ENCODE results near the gene PPP2R5C. TPM values are rescaled to one million over a fixed set of nuclear protein-coding genes. Genes with fewer than 3 reads are reported as not detected.
A peak's percentile ranks its signal among the peaks of the same experiment; 100 is the strongest.

PPP2R5C gene
- total RNA-seq, 1 experiment from 2014 or later, result 93.0 TPM

- no peak overlapping the region for H2BK20ac ChIP-seq (ENCODE audit: low read depth, low read length, poor library complexity, severe bottlenecking)
- no peaks in the 10 kb centered on the region for H3K79me2 ChIP-seq (ENCODE audit: insufficient read depth, low read length)
- H3K9ac ChIP-seq (ENCODE audit: extremely low read depth, insufficient read length, low read length), result peak overlapping the region; percentile 17
- no peaks in the 10 kb centered on the region; the same call in 1 of the 2 replicates for H3K4me1 ChIP-seq (ENCODE audit: insufficient read depth, low read length)
- no peak overlapping the region for H3K14ac ChIP-seq (ENCODE audit: insufficient read depth, low read length)
- H3K9me3 Mint-ChIP-seq, result no peaks in the 10 kb centered on the region; a peak in 1 of 5 replicates
- H2BK15ac ChIP-seq (ENCODE audit: low read depth, low read length), result no peak overlapping the region
- WGBS (ENCODE audit: extremely low coverage, insufficient read length, low lambda C conversion rate), result no CpG with 5 or more reads among the region's 7 CpGs
- peaks cover 2 to 7% of the 10 kb centered on the region in 2 experiments; a peak in 2 of 4 replicates for H3K4me1 Mint-ChIP-seq
- H2BK5ac ChIP-seq (ENCODE audit: insufficient read length, low read length), result no peak overlapping the region
- H3K27ac ChIP-seq (ENCODE audit: insufficient read length, low read depth, low read length), result no peak overlapping the region
- no peak overlapping the region for H3K4me3 Mint-ChIP-seq
- no peak overlapping the region for H2BK12ac ChIP-seq (ENCODE audit: insufficient read length, low read depth, low read length)
- H4K20me1 ChIP-seq (ENCODE audit: control insufficient read depth, insufficient read depth, insufficient read length), result no peaks in the 10 kb centered on the region
- no peak overlapping the region for H3K27ac Mint-ChIP-seq
- no peak overlapping the region for H4K8ac ChIP-seq (replicated peaks; ENCODE audit: insufficient read length, low read depth, low read length)
- no peak overlapping the region for H2AK5ac ChIP-seq (ENCODE audit: insufficient read length, low read length)
- no peak overlapping the region for H3T11ph ChIP-seq (ENCODE audit: low read length)
- no peaks in the 10 kb centered on the region for H3K23me2 ChIP-seq (ENCODE audit: insufficient read length, low read depth, low read length, poor library complexity, severe bottlenecking)
- H3K79me1 ChIP-seq (ENCODE audit: insufficient read depth, low read depth, low read length, poor library complexity, severe bottlenecking), result no peaks in the 10 kb centered on the region
- H3K36me3 Mint-ChIP-seq (ENCODE audit: insufficient read depth in 1 of 3, low read depth in 3 of 3), result no peaks in the 10 kb centered on the region
- H3K18ac ChIP-seq (ENCODE audit: insufficient read length, low read depth, low read length), result no peak overlapping the region
- peak overlapping the region; percentile 54 for H3K23ac ChIP-seq (ENCODE audit: insufficient read length, low read depth, low read length)
- no peaks in the 10 kb centered on the region for H3K9me3 ChIP-seq (ENCODE audit: control insufficient read depth, low read depth, low read length)
- H2AFZ ChIP-seq (ENCODE audit: low read length), result no peak overlapping the region
- peaks cover 19% of the 10 kb centered on the region for H3K27me3 Mint-ChIP-seq (ENCODE audit: low read depth)
- H4K91ac ChIP-seq (ENCODE audit: insufficient read length, low read depth, low read length), result no peak overlapping the region
- H3K27me3 ChIP-seq (ENCODE audit: insufficient read depth, low read length), result no peaks in the 10 kb centered on the region; the same call in 1 of the 2 replicates
- H3K4ac ChIP-seq (ENCODE audit: low read depth, low read length), result no peak overlapping the region
- no peak for TF ChIP-seq CTCF (conservative IDR thresholded peaks at IDR 0.05)
- no peak overlapping the region for H3K4me2 ChIP-seq (ENCODE audit: insufficient read depth, insufficient read length, low read length)
- H2BK120ac ChIP-seq (ENCODE audit: low read depth, low read length, poor library complexity, severe bottlenecking), result no peak overlapping the region
- no peak for DNase-seq
- H4K5ac ChIP-seq (ENCODE audit: insufficient read length, low read depth, low read length), result no peak overlapping the region
- no peak overlapping the region for H3K56ac ChIP-seq (ENCODE audit: insufficient read length, low read depth, low read length)
Measured at GRCh38 chr14:101774006-101774795, 12.7 kb downstream of the PPP2R5C start.
